ENCODE results near the gene PPP2R1B. TPM values are rescaled to one million over a fixed set of nuclear protein-coding genes. Genes with fewer than 3 reads are reported as not detected.

PPP2R1B gene
- total RNA-seq, 1 donor from 2014 or later, result 37.9 TPM

DNA sequence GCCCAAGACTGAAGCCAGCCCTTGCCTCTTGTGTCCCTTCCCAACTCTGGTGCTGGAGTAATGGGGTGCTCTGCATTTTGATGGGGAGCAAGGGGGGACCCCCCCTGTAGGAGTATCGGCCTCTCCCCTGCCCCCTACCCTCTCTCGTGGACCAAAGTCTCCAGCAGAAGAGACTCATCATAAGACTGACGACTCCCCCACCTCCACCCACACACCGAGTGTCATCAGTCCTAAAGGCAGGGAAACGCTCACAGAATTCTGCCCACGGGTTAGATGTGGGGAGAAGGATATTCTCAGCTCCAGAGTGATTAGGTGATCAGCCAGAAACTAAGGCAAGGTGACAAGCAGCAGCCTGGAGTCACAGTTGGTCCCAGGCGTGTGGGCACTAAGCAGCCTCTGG is 38.8 kb downstream of the PPP2R1B start:
- H3K27ac Mint-ChIP-seq, result no peak overlapping the region

DNA sequence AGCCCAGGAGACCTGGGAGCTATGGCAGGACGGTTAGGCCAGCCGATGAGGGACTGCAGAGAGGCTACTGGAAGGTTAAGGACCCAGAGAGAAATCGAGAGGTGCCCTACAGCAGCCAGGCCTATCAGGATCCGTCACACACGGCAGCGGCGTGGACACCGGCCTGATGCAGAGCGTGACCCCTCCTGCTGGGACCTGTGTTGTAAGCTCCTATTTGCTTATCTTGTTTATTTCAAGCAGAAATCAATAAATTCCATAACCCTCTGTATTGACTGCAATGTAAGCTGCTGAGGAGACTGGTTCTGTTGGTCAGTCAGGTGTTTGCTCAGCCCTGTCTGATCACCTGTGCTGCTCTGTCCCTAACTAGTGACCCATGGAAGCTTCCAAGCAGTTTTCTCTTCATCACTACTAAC is 39.9 kb downstream of the PPP2R1B start:
- no peaks in the 10 kb centered on the region for H3K4me1 Mint-ChIP-seq
- H3K9me3 Mint-ChIP-seq, result no peaks in the 10 kb centered on the region
- TF ChIP-seq, protein P1, sequence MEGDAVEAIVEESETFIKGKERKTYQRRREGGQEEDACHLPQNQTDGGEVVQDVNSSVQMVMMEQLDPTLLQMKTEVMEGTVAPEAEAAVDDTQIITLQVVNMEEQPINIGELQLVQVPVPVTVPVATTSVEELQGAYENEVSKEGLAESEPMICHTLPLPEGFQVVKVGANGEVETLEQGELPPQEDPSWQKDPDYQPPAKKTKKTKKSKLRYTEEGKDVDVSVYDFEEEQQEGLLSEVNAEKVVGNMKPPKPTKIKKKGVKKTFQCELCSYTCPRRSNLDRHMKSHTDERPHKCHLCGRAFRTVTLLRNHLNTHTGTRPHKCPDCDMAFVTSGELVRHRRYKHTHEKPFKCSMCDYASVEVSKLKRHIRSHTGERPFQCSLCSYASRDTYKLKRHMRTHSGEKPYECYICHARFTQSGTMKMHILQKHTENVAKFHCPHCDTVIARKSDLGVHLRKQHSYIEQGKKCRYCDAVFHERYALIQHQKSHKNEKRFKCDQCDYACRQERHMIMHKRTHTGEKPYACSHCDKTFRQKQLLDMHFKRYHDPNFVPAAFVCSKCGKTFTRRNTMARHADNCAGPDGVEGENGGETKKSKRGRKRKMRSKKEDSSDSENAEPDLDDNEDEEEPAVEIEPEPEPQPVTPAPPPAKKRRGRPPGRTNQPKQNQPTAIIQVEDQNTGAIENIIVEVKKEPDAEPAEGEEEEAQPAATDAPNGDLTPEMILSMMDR (IDR thresholded peaks at IDR 0.05), result no peak
- no peak overlapping the region for H3K4me3 Mint-ChIP-seq
- POLR2A ChIA-PET, result interaction anchor here (0.6 kb wide), 1 partner anchor 47 kb away, joined by 5 read pairs; no protein-coding TSS in a partner anchor
- CTCF ChIA-PET, result no interaction called here
- ATAC-seq (ENCODE audit: low read depth) (no peak), DNase-seq (no peak)
- intact Hi-C loops (cut with micrococcal nuclease), result no loop called here
- H3K27ac Mint-ChIP-seq, result no peak overlapping the region
- H3K36me3 Mint-ChIP-seq (ENCODE audit: low read depth), result peaks cover 62% of the 10 kb centered on the region
- H3K27me3 Mint-ChIP-seq, result no peaks in the 10 kb centered on the region

More for the DNA sequence above, 38.8 kb downstream of the PPP2R1B start:
- intact Hi-C loops (cut with micrococcal nuclease), result no loop called here
- TF ChIP-seq, protein P1 (IDR thresholded peaks at IDR 0.05), result no peak
- Mint-ChIP-seq H3K9me3 (no peaks in the 10 kb centered on the region), H3K36me3 (ENCODE audit: low read depth) (peaks cover 52% of the 10 kb centered on the region), H3K4me1 (no peaks in the 10 kb centered on the region), H3K4me3 (no peak overlapping the region), H3K27me3 (no peaks in the 10 kb centered on the region)
- DNase-seq (no peak), ATAC-seq (ENCODE audit: low read depth) (no peak)
- ChIA-PET POLR2A (no interaction called here), CTCF (no interaction called here)

- ATAC-seq (ENCODE audit: low read depth) (no peak), DNase-seq (no peak)
- H3K36me3 Mint-ChIP-seq (ENCODE audit: low read depth), result peaks cover 69% of the 10 kb centered on the region
- no peaks in the 10 kb centered on the region for H3K27me3 Mint-ChIP-seq
- H3K4me3 Mint-ChIP-seq, result no peak overlapping the region
- H3K9me3 Mint-ChIP-seq, result no peaks in the 10 kb centered on the region
- POLR2A ChIA-PET, result no interaction called here
- H3K27ac Mint-ChIP-seq, result no peak overlapping the region
- intact Hi-C loops (cut with micrococcal nuclease), result no loop called here
- CTCF ChIA-PET, result no interaction called here
- H3K4me1 Mint-ChIP-seq, result no peaks in the 10 kb centered on the region
- TF ChIP-seq, protein P1 (IDR thresholded peaks at IDR 0.05), result no peak
Observed at GRCh38 chr11:111725621-111726020, 40.6 kb downstream of the PPP2R1B start.

DNA sequence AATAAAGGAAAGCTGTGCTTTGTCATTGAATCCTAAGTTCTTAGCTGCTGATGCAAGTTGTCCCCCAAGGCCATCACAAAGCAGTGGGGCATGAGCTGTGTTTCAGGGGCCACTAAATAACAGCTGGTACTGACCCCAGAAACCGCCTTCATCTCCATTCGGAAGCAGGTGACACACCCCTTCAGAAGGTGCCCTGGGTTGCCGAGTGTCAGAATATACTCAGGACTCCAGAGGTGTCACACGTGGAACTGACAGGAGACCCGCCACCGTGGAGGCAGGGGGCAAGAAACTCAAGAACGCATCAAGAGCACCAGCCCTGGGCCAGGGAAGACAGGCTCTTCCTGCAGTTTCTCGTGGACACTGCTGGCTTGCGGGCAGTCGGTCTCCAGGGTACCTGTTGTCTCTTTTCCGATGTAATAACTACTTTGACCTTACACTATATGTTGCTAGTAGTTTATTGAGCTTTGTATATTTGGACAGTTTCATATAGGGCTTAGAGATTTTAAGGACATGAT is 41.5 kb downstream of the PPP2R1B start:
- H3K27me3 Mint-ChIP-seq, result no peaks in the 10 kb centered on the region
- no peaks in the 10 kb centered on the region for H3K9me3 Mint-ChIP-seq
- H3K27ac Mint-ChIP-seq, result no peak overlapping the region
- no peak for ATAC-seq (ENCODE audit: low read depth)
- intact Hi-C loops (cut with micrococcal nuclease), result no loop called here
- no peak for DNase-seq
- TF ChIP-seq, protein P1 (IDR thresholded peaks at IDR 0.05), result no peak
- CTCF ChIA-PET, result no interaction called here
- no peaks in the 10 kb centered on the region for H3K4me1 Mint-ChIP-seq
- H3K4me3 Mint-ChIP-seq, result no peak overlapping the region
- peaks cover 79% of the 10 kb centered on the region for H3K36me3 Mint-ChIP-seq (ENCODE audit: low read depth)
- POLR2A ChIA-PET, result no interaction called here

GRCh38 chr11:111723595-111723994 is 42.6 kb downstream of the PPP2R1B start:
- intact Hi-C loops (cut with micrococcal nuclease), result no loop called here
- Mint-ChIP-seq H3K9me3 (no peaks in the 10 kb centered on the region), H3K36me3 (ENCODE audit: low read depth) (peaks cover 83% of the 10 kb centered on the region), H3K4me1 (no peaks in the 10 kb centered on the region), H3K27ac (no peak overlapping the region), H3K4me3 (no peak overlapping the region), H3K27me3 (no peaks in the 10 kb centered on the region)
- DNase-seq (no peak), ATAC-seq (ENCODE audit: low read depth) (no peak)
- CTCF ChIA-PET, result no interaction called here
- POLR2A ChIA-PET, result no interaction called here
- TF ChIP-seq, protein P1 (IDR thresholded peaks at IDR 0.05), result no peak

Measured in activated B cell treated with CpG ODN at 0.5 μM for 24 hours (primary cell).